Measurements from ENCODE around the gene IRX4. TPM values are rescaled to one million over a fixed set of nuclear protein-coding genes. Genes with fewer than 3 reads are reported as not detected.

The IRX4 gene
- total and polyA plus RNA-seq, 2 experiments from 2014 or later: 208 to 308 TPM

DNA sequence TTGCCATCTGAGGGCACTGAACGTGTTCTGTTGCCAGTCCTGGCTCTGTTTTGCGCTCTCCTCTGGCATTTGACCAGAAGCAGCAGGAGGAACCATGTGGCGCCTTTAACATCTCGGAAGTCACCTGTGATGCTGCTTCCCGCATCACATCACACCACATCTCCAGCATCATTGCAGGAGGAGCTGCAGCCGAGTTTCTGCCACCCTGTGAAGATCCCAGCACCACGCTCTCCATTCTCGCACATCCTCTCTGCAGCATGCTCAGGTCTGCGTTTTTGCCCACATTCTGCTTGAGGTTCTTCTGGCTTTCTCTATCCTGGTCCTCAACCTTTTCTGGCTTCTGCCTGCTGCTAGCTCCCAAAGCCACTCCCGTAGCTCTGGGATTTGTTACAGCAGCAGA lies 11.0 kb upstream of the IRX4 start:
- H3K36me3 ChIP-seq: no peaks in the 10 kb centered on the region
- H3K27ac ChIP-seq: no peak overlapping the region
- peaks cover 29% of the 10 kb centered on the region for H3K27me3 ChIP-seq
- peaks cover 4% of the 10 kb centered on the region for H3K4me1 ChIP-seq (ENCODE audit: low read depth)
- H3K4me3 ChIP-seq: no peak overlapping the region
- TF ChIP-seq, protein P1, sequence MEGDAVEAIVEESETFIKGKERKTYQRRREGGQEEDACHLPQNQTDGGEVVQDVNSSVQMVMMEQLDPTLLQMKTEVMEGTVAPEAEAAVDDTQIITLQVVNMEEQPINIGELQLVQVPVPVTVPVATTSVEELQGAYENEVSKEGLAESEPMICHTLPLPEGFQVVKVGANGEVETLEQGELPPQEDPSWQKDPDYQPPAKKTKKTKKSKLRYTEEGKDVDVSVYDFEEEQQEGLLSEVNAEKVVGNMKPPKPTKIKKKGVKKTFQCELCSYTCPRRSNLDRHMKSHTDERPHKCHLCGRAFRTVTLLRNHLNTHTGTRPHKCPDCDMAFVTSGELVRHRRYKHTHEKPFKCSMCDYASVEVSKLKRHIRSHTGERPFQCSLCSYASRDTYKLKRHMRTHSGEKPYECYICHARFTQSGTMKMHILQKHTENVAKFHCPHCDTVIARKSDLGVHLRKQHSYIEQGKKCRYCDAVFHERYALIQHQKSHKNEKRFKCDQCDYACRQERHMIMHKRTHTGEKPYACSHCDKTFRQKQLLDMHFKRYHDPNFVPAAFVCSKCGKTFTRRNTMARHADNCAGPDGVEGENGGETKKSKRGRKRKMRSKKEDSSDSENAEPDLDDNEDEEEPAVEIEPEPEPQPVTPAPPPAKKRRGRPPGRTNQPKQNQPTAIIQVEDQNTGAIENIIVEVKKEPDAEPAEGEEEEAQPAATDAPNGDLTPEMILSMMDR (IDR thresholded peaks at IDR 0.05; ENCODE audit: low read depth, low read length): no peak
- DNase-seq (ENCODE audit: low read depth in 1 of 2, low spot score in 1 of 2): no peak
- no peaks in the 10 kb centered on the region for H3K9me3 ChIP-seq (ENCODE audit: low read depth)

DNA sequence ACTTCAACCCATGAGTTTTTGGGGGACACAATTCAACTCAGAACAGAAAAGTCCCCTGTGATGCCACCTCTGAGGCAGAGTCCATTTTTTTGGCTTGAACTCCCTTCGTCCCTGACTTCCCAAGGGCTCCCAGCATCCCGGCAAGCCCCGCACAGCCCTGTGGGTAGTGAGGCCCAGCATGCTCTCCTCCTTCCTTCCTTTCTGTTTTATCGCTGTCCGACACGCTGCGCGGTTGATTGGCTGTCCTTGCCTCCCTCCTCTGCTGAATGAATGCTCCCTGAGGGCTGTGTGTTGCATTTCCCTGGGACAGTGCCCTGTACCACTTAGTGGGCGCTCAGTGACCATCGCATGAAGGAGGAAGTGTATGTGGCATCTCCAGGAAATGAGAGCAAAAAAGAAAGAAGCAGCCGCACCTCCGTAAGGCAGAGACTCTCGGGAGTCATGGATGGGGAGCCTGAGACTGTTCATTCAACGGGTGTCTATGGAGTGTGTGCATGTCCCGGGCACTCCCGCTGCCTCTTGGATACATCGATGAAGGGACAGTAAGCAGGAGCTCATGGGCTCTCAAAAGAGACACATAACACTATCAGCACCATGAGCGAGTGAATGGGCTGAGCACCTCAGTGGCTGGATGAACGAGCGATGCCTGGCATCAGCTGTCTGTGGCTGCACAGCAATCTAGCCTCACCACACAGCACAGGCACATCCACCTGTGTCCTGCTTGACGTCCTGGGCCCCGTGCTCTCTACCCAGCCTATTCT lies 10.1 kb upstream of the IRX4 start:
- peaks cover 38% of the 10 kb centered on the region for H3K27me3 ChIP-seq
- H3K9me3 ChIP-seq (ENCODE audit: low read depth): no peaks in the 10 kb centered on the region
- H3K36me3 ChIP-seq: no peaks in the 10 kb centered on the region
- no peak overlapping the region for H3K4me3 ChIP-seq
- no peak for DNase-seq (ENCODE audit: low read depth in 1 of 2, low spot score in 1 of 2)
- peaks cover 7% of the 10 kb centered on the region for H3K4me1 ChIP-seq (ENCODE audit: low read depth)
- TF ChIP-seq, protein P1 (IDR thresholded peaks at IDR 0.05; ENCODE audit: low read depth, low read length): no peak
- H3K27ac ChIP-seq: no peak overlapping the region

DNA sequence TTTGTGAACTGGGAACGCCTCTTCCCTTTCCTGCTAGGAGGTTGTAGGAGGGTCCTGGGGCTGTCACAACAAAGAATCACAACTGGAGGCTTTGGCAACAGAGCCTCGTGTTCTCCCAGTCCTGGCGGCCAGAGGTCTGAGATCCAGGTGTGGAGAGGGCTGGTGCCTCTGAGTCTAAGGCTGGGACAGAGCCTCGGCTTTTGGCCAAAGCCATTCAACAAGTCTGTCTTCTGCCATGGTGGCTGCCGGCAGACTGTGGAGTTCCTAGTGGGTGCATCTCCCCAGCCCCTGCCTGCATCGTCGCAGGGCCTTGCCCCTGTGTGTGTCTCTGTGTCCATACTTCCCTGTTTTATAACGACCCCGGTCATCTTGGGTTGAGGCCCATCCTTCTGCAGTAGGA lies 9.5 kb upstream of the IRX4 start:
- Histone ChIP-seq H3K9me3 (ENCODE audit: low read depth) (no peaks in the 10 kb centered on the region), H3K27me3 (peaks cover 44% of the 10 kb centered on the region), H3K4me3 (no peak overlapping the region), H3K27ac (no peak overlapping the region), H3K36me3 (no peaks in the 10 kb centered on the region), H3K4me1 (ENCODE audit: low read depth) (peaks cover 10% of the 10 kb centered on the region)
- TF ChIP-seq, protein P1 (IDR thresholded peaks at IDR 0.05; ENCODE audit: low read depth, low read length): no peak
- no peak for DNase-seq (ENCODE audit: low read depth in 1 of 2, low spot score in 1 of 2)

DNA sequence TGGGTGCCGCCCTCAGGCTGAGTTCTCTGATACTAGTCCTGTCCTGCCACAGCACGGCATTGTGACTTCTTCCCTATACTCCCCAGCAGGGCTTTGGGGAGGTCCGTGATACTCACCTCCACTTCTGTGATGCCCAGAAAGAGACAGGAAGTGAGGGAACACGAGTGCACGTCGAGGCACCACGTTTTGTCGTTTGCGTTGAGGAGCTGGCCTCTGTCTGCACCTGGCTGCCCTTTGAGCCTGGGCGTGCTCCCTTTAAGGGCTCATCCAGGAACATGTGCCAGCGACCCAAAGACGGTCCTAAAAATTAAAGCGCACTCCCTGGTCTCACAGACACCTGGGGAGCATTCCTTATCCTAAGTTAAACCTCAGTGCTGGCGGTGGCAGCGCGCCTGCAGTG lies 8.7 kb upstream of the IRX4 start:
- Histone ChIP-seq H3K36me3 (no peaks in the 10 kb centered on the region), H3K4me3 (no peak overlapping the region), H3K27ac (no peak overlapping the region), H3K9me3 (ENCODE audit: low read depth) (no peaks in the 10 kb centered on the region), H3K4me1 (ENCODE audit: low read depth) (peaks cover 10% of the 10 kb centered on the region), H3K27me3 (peaks cover 52% of the 10 kb centered on the region)
- TF ChIP-seq, protein P1 (IDR thresholded peaks at IDR 0.05; ENCODE audit: low read depth, low read length): no peak
- DNase-seq (ENCODE audit: low read depth in 1 of 2, low spot score in 1 of 2): no peak

DNA sequence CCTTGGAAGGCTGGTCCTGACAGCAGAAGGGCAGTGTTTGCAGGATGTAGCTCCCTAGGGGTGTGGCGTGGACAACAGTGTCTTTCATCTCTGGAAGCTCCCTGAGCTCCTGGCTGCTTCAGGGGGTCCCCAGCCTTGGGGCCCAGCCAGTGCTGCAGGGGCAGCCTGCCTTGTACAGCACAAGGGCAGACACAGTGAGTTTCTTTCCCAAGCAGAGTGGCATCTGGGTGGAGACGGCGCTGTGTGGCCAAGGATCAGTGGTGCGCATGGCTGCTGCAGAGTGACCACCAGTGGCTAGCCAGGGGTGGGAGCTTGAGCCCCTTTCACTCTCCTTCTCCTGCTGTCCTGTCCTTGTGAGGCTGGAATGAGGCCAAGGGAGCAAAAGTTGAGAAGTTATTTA lies 7.6 kb upstream of the IRX4 start:
- H3K4me1 ChIP-seq (ENCODE audit: low read depth): peaks cover 6% of the 10 kb centered on the region
- no peak for DNase-seq (ENCODE audit: low read depth in 1 of 2, low spot score in 1 of 2)
- TF ChIP-seq, protein P1 (IDR thresholded peaks at IDR 0.05; ENCODE audit: low read depth, low read length): no peak
- no peaks in the 10 kb centered on the region for H3K36me3 ChIP-seq
- no peaks in the 10 kb centered on the region for H3K9me3 ChIP-seq (ENCODE audit: low read depth)
- H3K4me3 ChIP-seq: no peak overlapping the region
- no peak overlapping the region for H3K27ac ChIP-seq
- peaks cover 63% of the 10 kb centered on the region for H3K27me3 ChIP-seq
